ENCODE data around the gene BRSK2.

BRSK2 gene

DNA sequence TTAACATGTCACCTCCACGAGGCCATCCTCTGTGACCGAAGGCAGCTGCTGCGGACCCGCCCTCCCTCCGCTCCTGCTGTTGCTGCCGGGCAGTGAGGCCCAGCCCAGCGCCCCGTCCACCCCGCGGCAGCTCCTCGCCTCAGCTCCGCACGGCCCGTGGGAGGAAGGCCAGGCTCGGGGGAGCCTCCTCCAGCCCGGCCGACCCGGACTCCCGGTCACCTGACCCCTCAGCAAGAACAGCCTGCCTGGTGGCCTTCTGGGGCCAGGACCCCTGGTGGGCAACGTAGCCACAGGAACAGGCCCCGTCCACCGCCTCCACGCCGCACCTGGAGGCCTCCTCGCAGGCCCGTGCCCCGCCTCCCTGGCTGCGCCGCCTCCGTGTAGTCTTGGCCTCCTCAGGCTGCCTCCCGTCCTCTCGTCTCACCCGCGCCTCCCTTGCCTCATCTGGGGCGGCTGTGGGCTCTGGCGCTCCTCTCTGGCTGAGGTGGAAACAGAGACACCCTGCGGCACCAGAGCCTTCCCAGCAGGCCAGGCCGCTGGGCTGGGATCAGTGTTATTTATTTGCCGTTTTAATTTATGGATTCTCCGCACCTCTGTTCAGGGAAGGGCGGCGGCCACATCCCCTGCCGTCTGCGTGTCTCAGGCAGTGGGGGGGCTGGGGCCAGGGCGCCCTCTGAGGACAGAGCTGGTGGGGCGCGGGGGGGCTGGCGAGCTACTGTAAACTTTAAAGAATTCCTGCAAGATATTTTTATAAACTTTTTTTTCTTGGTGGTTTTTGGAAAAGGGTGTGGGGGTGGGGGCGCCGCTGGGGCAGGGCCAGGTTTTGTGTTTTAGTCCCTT lies 71.5 kb downstream of the BRSK2 start:
- Histone ChIP-seq H3K9ac (ENCODE audit: low read length) (peak overlapping the region; percentile 62), H3K27ac (ENCODE audit: low read depth, low read length) (peak overlapping the region; percentile 97), H3K27me3 (ENCODE audit: control insufficient read depth, insufficient read depth, low read length) (no peaks in the 10 kb centered on the region), H3K36me3 (ENCODE audit: control insufficient read depth, insufficient read depth, low read length) (no peaks in the 10 kb centered on the region), H3K4me3 (ENCODE audit: low read length) (peak overlapping the region; percentile 64), H3K4me1 (ENCODE audit: control insufficient read depth, insufficient read depth, low read length) (peaks cover 20% of the 10 kb centered on the region)

DNA sequence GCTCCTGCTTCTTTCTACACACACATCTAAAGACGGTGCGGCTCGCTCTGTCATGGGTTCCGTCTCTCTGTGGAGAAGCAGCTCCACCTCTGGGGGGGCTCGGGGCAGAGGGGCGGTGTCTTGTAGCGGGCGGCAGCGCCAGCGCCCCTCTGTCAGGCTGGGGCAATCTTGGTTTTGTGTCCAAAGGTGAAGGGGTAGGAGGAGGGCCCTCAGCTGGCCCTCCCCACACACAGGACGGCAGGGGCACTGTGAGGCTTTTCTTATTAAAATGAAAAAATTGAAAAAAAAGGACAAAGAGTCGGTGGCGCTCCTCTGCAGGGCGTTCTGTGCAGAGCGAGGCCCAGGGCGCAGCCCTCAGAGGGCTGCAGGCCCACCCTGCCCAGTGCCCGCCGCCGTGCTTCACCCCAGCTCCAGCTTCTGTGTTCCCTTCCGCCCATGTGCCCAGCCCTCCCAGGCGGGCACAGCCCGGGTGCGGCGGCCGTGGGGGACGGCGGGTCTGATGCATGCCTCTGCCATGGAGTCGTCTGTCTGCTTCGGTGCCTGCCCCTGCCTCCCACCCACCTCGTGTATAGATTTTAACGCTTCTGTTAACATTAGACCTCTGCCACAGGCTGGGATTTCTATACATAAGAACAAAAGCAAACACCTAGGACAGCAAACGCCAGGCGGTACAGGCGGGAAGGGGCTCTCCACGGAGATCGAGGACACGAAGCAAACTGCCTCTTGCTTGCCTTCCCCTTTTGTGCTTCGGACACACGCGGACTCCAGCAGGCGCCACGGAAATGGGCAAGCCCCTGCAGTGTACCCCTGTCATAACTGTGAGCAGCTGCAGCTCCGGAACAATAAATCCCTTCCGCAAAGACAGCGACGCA lies 72.3 kb downstream of the BRSK2 start:
- Histone ChIP-seq H3K4me3 (ENCODE audit: low read length) (no peak overlapping the region), H3K27ac (ENCODE audit: low read depth, low read length) (peak overlapping the region; percentile 97), H3K36me3 (ENCODE audit: control insufficient read depth, insufficient read depth, low read length) (peaks cover 1% of the 10 kb centered on the region), H3K4me1 (ENCODE audit: control insufficient read depth, insufficient read depth, low read length) (peaks cover 20% of the 10 kb centered on the region), H3K27me3 (ENCODE audit: control insufficient read depth, insufficient read depth, low read length) (no peaks in the 10 kb centered on the region), H3K9ac (ENCODE audit: low read length) (no peak overlapping the region)

DNA sequence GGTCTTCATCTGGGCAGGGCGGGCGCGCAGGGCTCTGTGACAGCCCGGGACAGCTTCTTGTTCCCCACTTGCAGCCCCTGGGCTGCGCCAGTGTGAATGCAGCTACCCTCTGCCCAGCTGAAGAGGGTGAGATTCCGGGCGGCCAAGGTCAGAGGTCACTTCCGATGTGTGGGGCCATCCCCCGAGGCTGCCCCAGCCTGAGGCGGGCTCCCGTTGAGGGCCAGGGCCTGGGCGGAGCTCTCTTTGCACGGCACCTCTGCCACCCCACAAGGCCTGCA lies 72.9 kb downstream of the BRSK2 start:
- Histone ChIP-seq H3K9ac (ENCODE audit: low read length) (no peak overlapping the region), H3K4me1 (ENCODE audit: control insufficient read depth, insufficient read depth, low read length) (peaks cover 20% of the 10 kb centered on the region), H3K27me3 (ENCODE audit: control insufficient read depth, insufficient read depth, low read length) (no peaks in the 10 kb centered on the region), H3K36me3 (ENCODE audit: control insufficient read depth, insufficient read depth, low read length) (peaks cover 5% of the 10 kb centered on the region), H3K27ac (ENCODE audit: low read depth, low read length) (peak overlapping the region; percentile 97), H3K4me3 (ENCODE audit: low read length) (no peak overlapping the region)

DNA sequence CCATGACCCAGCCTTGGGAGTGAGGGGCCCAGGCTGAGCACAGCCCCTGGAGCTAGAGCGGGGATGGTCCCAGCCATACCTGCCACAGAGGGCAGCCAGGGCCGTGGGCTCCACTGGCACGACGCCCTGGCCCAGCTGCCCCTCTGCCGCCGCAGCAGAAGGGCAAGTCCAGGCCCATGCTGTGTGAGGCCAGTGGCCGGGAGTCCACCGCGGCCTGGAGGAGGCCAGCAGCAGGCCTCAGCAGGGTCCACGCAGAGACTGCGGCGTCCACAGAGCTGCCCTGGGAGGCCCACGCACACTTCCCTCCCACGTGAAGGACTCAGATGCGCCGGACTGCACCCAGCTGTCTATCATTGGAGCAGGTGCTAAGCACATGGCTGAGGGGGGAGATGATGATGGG lies 73.3 kb downstream of the BRSK2 start:
- Histone ChIP-seq H3K36me3 (ENCODE audit: control insufficient read depth, insufficient read depth, low read length) (peaks cover 5% of the 10 kb centered on the region), H3K27ac (ENCODE audit: low read depth, low read length) (peak overlapping the region; percentile 28), H3K9ac (ENCODE audit: low read length) (no peak overlapping the region), H3K4me3 (ENCODE audit: low read length) (no peak overlapping the region), H3K4me1 (ENCODE audit: control insufficient read depth, insufficient read depth, low read length) (peaks cover 17% of the 10 kb centered on the region), H3K27me3 (ENCODE audit: control insufficient read depth, insufficient read depth, low read length) (no peaks in the 10 kb centered on the region)

DNA sequence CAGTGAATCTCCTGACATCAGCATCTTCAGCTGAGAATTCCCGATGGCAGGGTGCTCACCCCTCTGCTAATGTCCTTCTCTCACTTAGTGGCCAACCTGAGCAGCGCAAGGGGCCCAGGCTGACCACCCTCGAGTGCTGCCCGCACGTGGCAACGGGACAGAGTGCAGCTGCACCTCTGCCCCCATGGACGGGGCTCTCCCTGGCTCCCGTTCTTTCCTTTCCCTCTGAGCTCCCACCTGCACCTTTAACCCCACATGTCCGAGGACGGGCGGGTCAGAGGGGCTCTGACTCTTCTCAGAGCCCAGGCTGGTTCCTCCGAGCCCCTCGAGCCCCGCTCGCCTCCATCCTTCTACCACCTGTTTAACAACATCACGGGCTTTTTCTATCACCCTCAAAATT lies 77.0 kb downstream of the BRSK2 start:
- peaks cover 26% of the 10 kb centered on the region for H3K36me3 ChIP-seq (ENCODE audit: control insufficient read depth, insufficient read depth, low read length)
- H3K9ac ChIP-seq (ENCODE audit: low read length) = no peak overlapping the region
- no peak overlapping the region for H3K27ac ChIP-seq (ENCODE audit: low read depth, low read length)
- no peak overlapping the region for H3K4me3 ChIP-seq (ENCODE audit: low read length)
- no peaks in the 10 kb centered on the region for H3K4me1 ChIP-seq (ENCODE audit: control insufficient read depth, insufficient read depth, low read length)
- H3K27me3 ChIP-seq (ENCODE audit: control insufficient read depth, insufficient read depth, low read length) = no peaks in the 10 kb centered on the region

DNA sequence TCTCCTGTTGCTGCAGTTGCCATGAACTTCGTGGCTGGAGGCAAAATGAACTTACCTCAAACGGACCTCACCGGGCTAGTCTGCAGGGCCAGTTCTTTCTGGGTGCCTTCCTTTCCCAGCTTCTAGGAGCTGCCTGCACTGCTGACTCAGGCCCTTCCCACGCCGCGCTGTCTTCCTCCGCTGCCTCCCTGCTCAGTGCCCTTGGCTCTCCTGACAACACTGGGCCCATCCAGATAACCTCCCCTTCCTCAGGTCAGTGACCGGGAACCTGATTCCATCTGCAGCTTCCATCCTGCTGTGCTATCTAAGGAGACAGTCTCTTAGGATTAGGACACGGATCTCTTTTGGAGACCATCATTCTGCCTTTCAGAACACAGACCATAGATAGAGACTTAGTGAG lies 77.5 kb downstream of the BRSK2 start:
- no peaks in the 10 kb centered on the region for H3K4me1 ChIP-seq (ENCODE audit: control insufficient read depth, insufficient read depth, low read length)
- H3K4me3 ChIP-seq (ENCODE audit: low read length) = no peak overlapping the region
- H3K27ac ChIP-seq (ENCODE audit: low read depth, low read length) = peak overlapping the region; percentile 23
- no peaks in the 10 kb centered on the region for H3K27me3 ChIP-seq (ENCODE audit: control insufficient read depth, insufficient read depth, low read length)
- no peak overlapping the region for H3K9ac ChIP-seq (ENCODE audit: low read length)
- H3K36me3 ChIP-seq (ENCODE audit: control insufficient read depth, insufficient read depth, low read length) = peaks cover 26% of the 10 kb centered on the region

DNA sequence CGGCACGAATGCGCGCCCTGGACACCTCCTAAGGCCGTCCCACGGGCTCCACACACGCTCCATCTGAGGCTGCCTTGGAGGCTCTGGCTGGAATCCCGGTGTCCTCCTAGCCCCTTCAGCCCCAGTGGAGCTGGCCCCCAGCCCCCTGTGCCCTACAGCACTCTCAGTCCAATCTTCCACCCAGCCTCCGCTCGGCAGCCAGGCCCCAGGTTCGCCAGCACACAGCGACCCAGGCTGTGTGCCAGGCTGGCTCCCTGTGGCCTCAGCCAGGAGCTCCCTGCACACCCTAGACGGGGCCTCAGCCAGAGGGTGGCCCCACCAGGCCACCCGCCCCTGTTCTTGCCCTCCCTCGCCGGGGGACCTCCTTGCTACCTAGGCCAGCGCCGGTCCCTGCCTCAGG lies 78.3 kb downstream of the BRSK2 start:
- Histone ChIP-seq H3K27me3 (ENCODE audit: control insufficient read depth, insufficient read depth, low read length) (no peaks in the 10 kb centered on the region), H3K27ac (ENCODE audit: low read depth, low read length) (peak overlapping the region; percentile 45), H3K4me3 (ENCODE audit: low read length) (no peak overlapping the region), H3K4me1 (ENCODE audit: control insufficient read depth, insufficient read depth, low read length) (no peaks in the 10 kb centered on the region), H3K36me3 (ENCODE audit: control insufficient read depth, insufficient read depth, low read length) (peaks cover 26% of the 10 kb centered on the region), H3K9ac (ENCODE audit: low read length) (no peak overlapping the region)

DNA sequence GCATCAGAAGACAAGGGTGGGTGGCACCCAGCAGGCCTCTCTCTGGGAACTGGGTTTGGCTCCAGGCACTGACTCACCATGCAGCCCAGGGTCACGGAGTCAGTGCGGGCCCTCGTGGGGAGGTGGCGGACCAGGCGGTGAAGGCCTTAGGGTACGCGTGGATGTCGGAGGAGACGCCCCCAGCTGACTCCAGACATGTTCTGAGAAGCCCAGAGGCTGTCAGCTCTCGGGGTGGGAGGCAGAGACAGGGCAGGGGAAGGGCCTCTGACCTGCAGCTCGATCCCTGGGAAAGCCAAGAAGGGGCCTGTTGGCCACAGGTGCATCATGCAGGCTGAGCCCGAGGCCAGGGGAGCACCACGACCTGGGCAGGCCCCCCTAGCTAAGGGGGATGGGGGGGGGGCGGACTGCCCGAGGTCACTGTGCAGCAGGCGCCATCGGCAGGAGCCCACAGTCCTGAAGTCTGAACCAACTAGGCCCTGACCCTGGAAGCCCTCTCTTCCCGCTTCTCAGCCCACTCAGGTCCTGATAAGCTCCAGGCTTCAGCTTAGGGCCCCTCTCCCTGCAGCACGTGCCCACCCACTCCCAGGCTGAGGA lies 78.8 kb downstream of the BRSK2 start:
- Histone ChIP-seq H3K27ac (ENCODE audit: low read depth, low read length) (peak overlapping the region; percentile 45), H3K9ac (ENCODE audit: low read length) (no peak overlapping the region), H3K4me3 (ENCODE audit: low read length) (no peak overlapping the region), H3K27me3 (ENCODE audit: control insufficient read depth, insufficient read depth, low read length) (no peaks in the 10 kb centered on the region), H3K4me1 (ENCODE audit: control insufficient read depth, insufficient read depth, low read length) (no peaks in the 10 kb centered on the region), H3K36me3 (ENCODE audit: control insufficient read depth, insufficient read depth, low read length) (peaks cover 30% of the 10 kb centered on the region)

DNA sequence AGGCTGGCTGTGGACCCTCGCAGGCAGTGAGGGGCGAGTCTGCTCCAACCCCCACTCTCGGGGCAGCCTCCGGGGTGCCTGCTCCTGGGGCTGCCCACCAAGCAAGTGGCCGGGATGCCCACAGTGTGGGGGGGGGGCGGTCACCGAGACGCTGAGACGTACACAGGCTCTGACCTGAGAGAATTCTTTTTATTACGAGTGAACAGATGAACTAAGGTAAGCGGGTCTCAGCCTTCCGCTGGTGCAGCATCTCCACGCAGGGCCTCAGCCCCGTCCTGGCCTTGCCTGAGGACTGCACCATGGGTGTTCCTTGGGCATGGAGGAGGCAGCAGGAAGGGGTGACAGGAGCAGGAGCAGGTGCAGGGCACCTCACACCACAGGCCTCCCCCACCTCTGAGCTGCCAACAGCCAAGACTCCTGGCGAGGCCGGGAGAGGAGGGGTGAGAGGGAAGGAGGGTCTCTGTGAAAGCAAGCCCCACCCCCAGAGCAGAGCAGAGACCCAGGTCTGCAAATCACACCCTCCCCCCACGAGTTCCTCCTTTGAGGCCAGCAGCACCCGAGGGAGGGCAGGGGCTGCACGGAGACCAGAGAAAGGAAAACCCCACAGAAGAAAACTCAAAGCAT lies 79.7 kb downstream of the BRSK2 start:
- no peak overlapping the region for H3K9ac ChIP-seq (ENCODE audit: low read length)
- H3K27me3 ChIP-seq (ENCODE audit: control insufficient read depth, insufficient read depth, low read length) = no peaks in the 10 kb centered on the region
- H3K27ac ChIP-seq (ENCODE audit: low read depth, low read length) = no peak overlapping the region
- no peak overlapping the region for H3K4me3 ChIP-seq (ENCODE audit: low read length)
- H3K36me3 ChIP-seq (ENCODE audit: control insufficient read depth, insufficient read depth, low read length) = peaks cover 34% of the 10 kb centered on the region
- no peaks in the 10 kb centered on the region for H3K4me1 ChIP-seq (ENCODE audit: control insufficient read depth, insufficient read depth, low read length)

DNA sequence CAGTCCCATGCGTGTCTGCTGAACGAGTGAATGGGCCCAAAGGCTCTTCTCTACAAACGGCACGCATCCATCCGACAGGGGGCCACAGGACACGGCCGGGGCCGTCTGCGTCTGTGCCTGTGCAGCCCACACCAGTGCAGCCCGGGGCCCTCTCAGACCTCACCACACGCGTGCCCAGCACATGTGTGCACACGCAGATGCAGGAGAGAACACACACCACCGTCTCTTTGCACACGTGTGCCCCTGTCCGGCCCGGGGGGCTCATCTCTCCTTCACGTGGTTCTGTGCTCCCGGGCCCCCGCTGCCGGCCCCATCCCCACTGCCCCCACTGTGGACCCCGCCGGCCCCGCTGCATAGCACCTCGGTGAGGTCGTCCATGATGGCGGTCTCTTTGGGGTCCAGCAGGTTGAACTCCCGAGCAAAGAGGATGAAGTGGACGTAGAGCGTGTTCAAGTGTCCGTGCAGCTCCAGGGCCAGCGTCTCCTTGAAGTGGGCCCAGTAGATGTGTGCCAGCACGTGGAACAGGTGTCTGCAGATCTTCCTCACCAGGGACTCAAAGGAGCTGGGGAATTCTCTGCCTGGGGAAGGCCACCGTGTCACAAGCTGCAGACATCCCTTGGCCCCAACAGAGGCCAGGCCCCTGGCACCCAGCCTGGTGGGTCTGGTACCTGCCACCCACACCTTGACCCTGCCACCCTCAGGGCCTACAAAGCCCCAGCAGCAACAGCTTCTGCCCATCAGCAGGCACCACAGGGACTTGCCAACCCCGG lies 80.4 kb downstream of the BRSK2 start:
- Histone ChIP-seq H3K27me3 (ENCODE audit: control insufficient read depth, insufficient read depth, low read length) (no peaks in the 10 kb centered on the region), H3K36me3 (ENCODE audit: control insufficient read depth, insufficient read depth, low read length) (peaks cover 34% of the 10 kb centered on the region), H3K9ac (ENCODE audit: low read length) (no peak overlapping the region), H3K27ac (ENCODE audit: low read depth, low read length) (no peak overlapping the region), H3K4me1 (ENCODE audit: control insufficient read depth, insufficient read depth, low read length) (no peaks in the 10 kb centered on the region), H3K4me3 (ENCODE audit: low read length) (no peak overlapping the region)

DNA sequence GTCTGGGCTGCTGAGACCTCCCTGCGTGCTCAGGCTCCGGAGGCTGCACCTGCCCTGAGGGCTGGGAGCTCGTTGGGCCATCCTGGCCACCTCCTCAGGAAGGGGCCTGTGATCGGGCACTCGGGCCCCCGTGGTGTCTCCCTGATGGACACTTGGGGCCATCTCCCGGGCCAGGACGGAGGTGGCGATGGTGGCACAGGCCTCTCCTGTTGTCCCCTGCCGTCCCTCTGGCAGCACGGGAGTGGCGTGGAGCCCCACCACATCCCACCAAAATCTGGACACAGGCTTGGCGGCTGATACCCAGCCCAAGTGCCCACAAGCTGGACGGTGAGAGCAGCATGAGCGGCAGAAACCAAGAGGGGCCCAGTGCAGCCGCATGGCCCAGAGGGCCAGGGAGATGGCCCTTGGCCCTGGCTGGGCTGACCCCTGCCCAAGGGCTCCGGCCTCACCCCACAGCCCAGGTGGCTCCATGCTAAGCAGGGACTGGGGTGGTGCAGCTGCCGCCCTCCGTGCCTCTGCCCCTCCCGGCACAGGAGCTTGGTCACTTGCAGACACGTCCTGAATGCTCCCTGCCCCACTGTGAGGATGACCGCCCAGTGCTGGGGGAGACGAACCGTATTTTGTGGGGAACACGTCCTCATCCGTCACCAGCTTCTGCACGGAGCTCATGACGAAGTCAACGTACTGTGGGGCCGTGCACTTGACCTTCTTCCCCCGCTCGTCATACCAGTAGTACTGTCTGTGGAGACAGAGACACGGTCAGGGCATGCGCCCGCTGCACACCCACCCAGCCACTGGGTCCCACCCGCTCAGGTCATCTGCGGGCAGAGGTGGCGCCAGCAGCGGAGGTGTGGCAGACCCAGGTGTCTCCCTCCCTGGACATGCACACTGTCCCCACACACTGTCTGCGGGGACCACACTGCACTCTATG lies 81.2 kb downstream of the BRSK2 start:
- H3K27me3 ChIP-seq (ENCODE audit: control insufficient read depth, insufficient read depth, low read length) = no peaks in the 10 kb centered on the region
- peak overlapping the region; percentile 24 for H3K27ac ChIP-seq (ENCODE audit: low read depth, low read length)
- H3K36me3 ChIP-seq (ENCODE audit: control insufficient read depth, insufficient read depth, low read length) = peaks cover 43% of the 10 kb centered on the region
- no peaks in the 10 kb centered on the region for H3K4me1 ChIP-seq (ENCODE audit: control insufficient read depth, insufficient read depth, low read length)
- no peak overlapping the region for H3K9ac ChIP-seq (ENCODE audit: low read length)
- no peak overlapping the region for H3K4me3 ChIP-seq (ENCODE audit: low read length)
